Liver (tissue), 9 donors: ENCODE results near the gene WDR31. TPM values are rescaled to one million over a fixed set of nuclear protein-coding genes. Genes with fewer than 3 reads are reported as not detected.
"Not testable (repeated sequence)": the region's sequence is repeated elsewhere in the genome, so short reads cannot be mapped to it uniquely, and the experiment has no call there.

Source experiments
- DNase-seq: peaks from one replicate; pipeline ENCODE4 v3.0.0-alpha.2; 2017; ENCODE audit warnings: low spot score
- H3K27ac ChIP-seq, 2 donors: one replicate each; pipeline ENCODE4 v1.7.0; 2013; ENCODE audit warnings: inconsistent platforms in 2 of 2, low read length in 2 of 2, control low read depth in 1 of 2, low read depth in 1 of 2, mild to moderate bottlenecking in 1 of 2
- H3K27me3 ChIP-seq, 4 donors: one replicate each; pipeline versions ENCODE4 v1.6.1 to v1.7.0; 2013; ENCODE audit warnings: low read length in 3 of 4, inconsistent platforms in 1 of 4, mild to moderate bottlenecking in 1 of 4, moderate library complexity in 1 of 4; ENCODE audit not compliant: control insufficient read depth in 4 of 4, insufficient read depth in 4 of 4
- H3K36me3 ChIP-seq, 4 donors: one replicate each; pipeline versions ENCODE4 v1.6.1 to v1.7.0; 2013; ENCODE audit warnings: low read length in 3 of 4, mild to moderate bottlenecking in 3 of 4, low read depth in 1 of 4, moderate library complexity in 1 of 4; ENCODE audit not compliant: control insufficient read depth in 4 of 4, insufficient read depth in 3 of 4
- H3K4me1 ChIP-seq, 4 donors: one replicate each; pipeline versions ENCODE4 v1.6.1 to v1.7.0; 2013; ENCODE audit warnings: low read length in 3 of 4, mild to moderate bottlenecking in 3 of 4, moderate library complexity in 1 of 4; ENCODE audit not compliant: control insufficient read depth in 4 of 4, insufficient read depth in 4 of 4
- H3K4me3 ChIP-seq, 3 donors: one replicate each; pipeline versions ENCODE4 v1.6.1 to v1.7.0; 2013; ENCODE audit warnings: low read length in 3 of 3, control low read depth in 1 of 3, low read depth in 1 of 3, mild to moderate bottlenecking in 1 of 3
- H3K9ac ChIP-seq, 2 donors: one replicate each; pipeline ENCODE4 v1.7.0; 2013; ENCODE audit warnings: low read length in 2 of 2, mild to moderate bottlenecking in 2 of 2, moderate library complexity in 2 of 2, control low read depth in 1 of 2, low read depth in 1 of 2
- H3K9me3 ChIP-seq, 4 donors: one replicate each; pipeline versions ENCODE4 v1.6.1 to v1.7.0; 2013; ENCODE audit warnings: low read length in 3 of 4; ENCODE audit not compliant: control insufficient read depth in 4 of 4
- CTCF ChIP-seq: fragments of 150-350 bp; IDR thresholded peaks from 2 replicates; pipeline ENCODE4 v1.5.1; 2017; ENCODE audit warnings: improper control_type of control experiment, low read depth, low read length; ENCODE audit not compliant: missing input control
- EGR1 ChIP-seq, 2 donors: IDR thresholded peaks; 2 replicates each; pipeline ENCODE4 v1.6.1; 2016 to 2018; ENCODE audit warnings: antibody characterized with exemption in 2 of 2, low read depth in 2 of 2
- FOXA2 ChIP-seq: IDR thresholded peaks from 2 replicates; pipeline ENCODE4 v1.6.1; 2016; ENCODE audit warnings: antibody characterized with exemption
- GABPA ChIP-seq, 2 donors: IDR thresholded peaks in 1 of 2; conservative IDR thresholded peaks in 1 of 2; 2 replicates each; pipeline ENCODE4 v1.6.1; 2016; ENCODE audit warnings: antibody characterized with exemption in 2 of 2, mild to moderate bottlenecking in 1 of 2, moderate library complexity in 1 of 2
- HNF4A ChIP-seq, 2 donors: conservative IDR thresholded peaks; 2 replicates each; pipeline ENCODE4 v1.6.1; 2016; ENCODE audit warnings: antibody characterized with exemption in 2 of 2, mild to moderate bottlenecking in 2 of 2
- HNF4G ChIP-seq: IDR thresholded peaks from 2 replicates; pipeline ENCODE4 v1.6.1; 2016; ENCODE audit warnings: antibody characterized with exemption
- JUND ChIP-seq, 2 donors: IDR thresholded peaks; 2 replicates each; pipeline ENCODE4 v1.6.1; 2016; ENCODE audit warnings: antibody characterized with exemption in 2 of 2
- MAX ChIP-seq: IDR thresholded peaks from 2 replicates; pipeline ENCODE4 v1.6.1; 2016; ENCODE audit warnings: antibody characterized with exemption
- NR2F2 ChIP-seq: IDR thresholded peaks from 2 replicates; pipeline ENCODE4 v1.6.1; 2016; ENCODE audit warnings: antibody characterized with exemption
- RAD21 ChIP-seq, 2 donors: IDR thresholded peaks; 2 replicates each; pipeline ENCODE4 v1.6.1; 2016; ENCODE audit warnings: antibody characterized with exemption in 2 of 2, mild to moderate bottlenecking in 2 of 2
- RXRA ChIP-seq, 2 donors: IDR thresholded peaks; 2 replicates each; pipeline ENCODE4 v1.6.1; 2017 to 2018; ENCODE audit warnings: antibody characterized with exemption in 2 of 2, mild to moderate bottlenecking in 1 of 2
- SP1 ChIP-seq: IDR thresholded peaks from 2 replicates; pipeline ENCODE4 v1.6.1; 2018; ENCODE audit warnings: antibody characterized with exemption, mild to moderate bottlenecking
- TAF1 ChIP-seq: conservative IDR thresholded peaks from 2 replicates; pipeline ENCODE4 v1.6.1; 2016; ENCODE audit warnings: antibody characterized with exemption, mild to moderate bottlenecking
- YY1 ChIP-seq: IDR thresholded peaks from 2 replicates; pipeline ENCODE4 v1.6.1; 2016; ENCODE audit warnings: antibody characterized with exemption, mild to moderate bottlenecking
- ZBTB33 ChIP-seq: IDR thresholded peaks from 2 replicates; pipeline ENCODE4 v1.6.1; 2016; ENCODE audit warnings: antibody characterized with exemption
- WGBS: extraction: QIAGEN DNeasy Blood & Tissue Kit; methylation state at CpG from one replicate; pipeline ENCODE4 v1.1.7; 2013; 5-methylcytosine and 5-hydroxymethylcytosine counted together
- polyA plus RNA-seq, 2 donors: library from polyadenylated mRNA; stranded (reverse) in 1 of 2; unstranded in 1 of 2; fragments of 200-250 nt in 1 of 2; fragments of >200 nt in 1 of 2; fragmentation: Nextera tagmentation in 1 of 2; extraction: Ambion mirVana in 1 of 2; gene quantifications; one replicate each; pipeline versions ENCODE4 v1.2.1 to v1.2.3, GENCODE V29; 2013 to 2015
- total RNA-seq, 2 donors: library from RNA; depleted of rRNA; stranded (reverse); fragments of >200 nt; gene quantifications; one replicate each; pipeline ENCODE4 v1.2.3, GENCODE V29; 2014
- TF ChIP-seq, protein P1 (sequence below): IDR thresholded peaks from 2 replicates; pipeline ENCODE4 v1.6.1; 2016; ENCODE audit warnings: antibody characterized with exemption, mild to moderate bottlenecking
- TF ChIP-seq, protein P2 (sequence below): IDR thresholded peaks from 2 replicates; pipeline ENCODE4 v1.6.1; 2016; ENCODE audit warnings: antibody characterized with exemption
- donor health status: healthy.
- donor health status: healthy.
- donor health status: healthy.
- donor health status: healthy.
- donor health status: healthy.

Gene WDR31
- total and polyA plus RNA-seq, 4 donors: 1.1 to 3.2 (median 1.2) TPM

GRCh38 chr9:113296796-113297558 is 43.1 kb downstream of the WDR31 start:
- WGBS: 77% methylated on average over 9 of the region's 9 CpGs
- H3K9me3 ChIP-seq: no peaks in the 10 kb centered on the region
- no peaks in the 10 kb centered on the region for H3K4me1 ChIP-seq
- H3K9ac ChIP-seq: no peak overlapping the region
- DNase-seq: no peak
- H3K27ac ChIP-seq: no peak overlapping the region
- no peak overlapping the region for H3K4me3 ChIP-seq
- peaks cover 5 to 15% (median 12%) of the 10 kb centered on the region in 4 donors for H3K36me3 ChIP-seq
- no peaks in the 10 kb centered on the region for H3K27me3 ChIP-seq
- TF ChIP-seq EGR1 (IDR thresholded peaks at IDR 0.05; ENCODE audit: low read depth in 2 of 2) (no peak), NR2F2 (no peak), MAX (no peak), HNF4A (conservative IDR thresholded peaks at IDR 0.05) (no peak), CTCF (no peak), FOXA2 (no peak), GABPA (IDR thresholded peaks at IDR 0.05 in 1 of 2, conservative IDR thresholded peaks at IDR 0.05 in 1 of 2) (no peak), TAF1 (no peak), ZBTB33 (no peak), RXRA (IDR thresholded peaks at IDR 0.05) (no peak), RAD21 (IDR thresholded peaks at IDR 0.05) (no peak), HNF4G (no peak), YY1 (no peak), SP1 (no peak), JUND (IDR thresholded peaks at IDR 0.05) (no peak)
- TF ChIP-seq, protein P1, sequence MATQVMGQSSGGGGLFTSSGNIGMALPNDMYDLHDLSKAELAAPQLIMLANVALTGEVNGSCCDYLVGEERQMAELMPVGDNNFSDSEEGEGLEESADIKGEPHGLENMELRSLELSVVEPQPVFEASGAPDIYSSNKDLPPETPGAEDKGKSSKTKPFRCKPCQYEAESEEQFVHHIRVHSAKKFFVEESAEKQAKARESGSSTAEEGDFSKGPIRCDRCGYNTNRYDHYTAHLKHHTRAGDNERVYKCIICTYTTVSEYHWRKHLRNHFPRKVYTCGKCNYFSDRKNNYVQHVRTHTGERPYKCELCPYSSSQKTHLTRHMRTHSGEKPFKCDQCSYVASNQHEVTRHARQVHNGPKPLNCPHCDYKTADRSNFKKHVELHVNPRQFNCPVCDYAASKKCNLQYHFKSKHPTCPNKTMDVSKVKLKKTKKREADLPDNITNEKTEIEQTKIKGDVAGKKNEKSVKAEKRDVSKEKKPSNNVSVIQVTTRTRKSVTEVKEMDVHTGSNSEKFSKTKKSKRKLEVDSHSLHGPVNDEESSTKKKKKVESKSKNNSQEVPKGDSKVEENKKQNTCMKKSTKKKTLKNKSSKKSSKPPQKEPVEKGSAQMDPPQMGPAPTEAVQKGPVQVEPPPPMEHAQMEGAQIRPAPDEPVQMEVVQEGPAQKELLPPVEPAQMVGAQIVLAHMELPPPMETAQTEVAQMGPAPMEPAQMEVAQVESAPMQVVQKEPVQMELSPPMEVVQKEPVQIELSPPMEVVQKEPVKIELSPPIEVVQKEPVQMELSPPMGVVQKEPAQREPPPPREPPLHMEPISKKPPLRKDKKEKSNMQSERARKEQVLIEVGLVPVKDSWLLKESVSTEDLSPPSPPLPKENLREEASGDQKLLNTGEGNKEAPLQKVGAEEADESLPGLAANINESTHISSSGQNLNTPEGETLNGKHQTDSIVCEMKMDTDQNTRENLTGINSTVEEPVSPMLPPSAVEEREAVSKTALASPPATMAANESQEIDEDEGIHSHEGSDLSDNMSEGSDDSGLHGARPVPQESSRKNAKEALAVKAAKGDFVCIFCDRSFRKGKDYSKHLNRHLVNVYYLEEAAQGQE: no peak
- TF ChIP-seq, protein P2, sequence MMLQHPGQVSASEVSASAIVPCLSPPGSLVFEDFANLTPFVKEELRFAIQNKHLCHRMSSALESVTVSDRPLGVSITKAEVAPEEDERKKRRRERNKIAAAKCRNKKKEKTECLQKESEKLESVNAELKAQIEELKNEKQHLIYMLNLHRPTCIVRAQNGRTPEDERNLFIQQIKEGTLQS: no peak

- H3K27me3 ChIP-seq, H3K9me3 ChIP-seq, H3K4me3 ChIP-seq, H3K9ac ChIP-seq, H3K27ac ChIP-seq, DNase-seq, H3K4me1 ChIP-seq: not testable (repeated sequence)
- peaks cover 7 to 22% (median 18%) of the 10 kb centered on the region in 4 donors for H3K36me3 ChIP-seq
- WGBS: 87% methylated on average over 8 of the region's 8 CpGs
Observed at GRCh38 chr9:113296247-113296646, 43.8 kb downstream of the WDR31 start.
